Cardiac fibroblast (primary cell): ENCODE measurements around the gene EHMT1.

Source experiments
- DNase-seq, 2 donors: peaks; one replicate each; pipeline versions ENCODE4 v3.0.0 to v3.0.0-alpha.2; 2010; ENCODE audit warnings: low read depth in 2 of 2
- H3K4me3 ChIP-seq, 2 donors: replicated peaks in 1 of 2; 1 replicate in 1 of 2; 2 replicates in 1 of 2; pipeline ENCODE4 v1.5.1; 2011; ENCODE audit warnings: low read depth in 2 of 2, low read length in 2 of 2, mild to moderate bottlenecking in 2 of 2, moderate library complexity in 1 of 2
- TF ChIP-seq, protein P1 (sequence below): IDR thresholded peaks from one replicate; pipeline ENCODE4 v1.5.1; 2011; ENCODE audit warnings: low read depth, mild to moderate bottlenecking, low read length, inconsistent platforms

Gene EHMT1

DNA sequence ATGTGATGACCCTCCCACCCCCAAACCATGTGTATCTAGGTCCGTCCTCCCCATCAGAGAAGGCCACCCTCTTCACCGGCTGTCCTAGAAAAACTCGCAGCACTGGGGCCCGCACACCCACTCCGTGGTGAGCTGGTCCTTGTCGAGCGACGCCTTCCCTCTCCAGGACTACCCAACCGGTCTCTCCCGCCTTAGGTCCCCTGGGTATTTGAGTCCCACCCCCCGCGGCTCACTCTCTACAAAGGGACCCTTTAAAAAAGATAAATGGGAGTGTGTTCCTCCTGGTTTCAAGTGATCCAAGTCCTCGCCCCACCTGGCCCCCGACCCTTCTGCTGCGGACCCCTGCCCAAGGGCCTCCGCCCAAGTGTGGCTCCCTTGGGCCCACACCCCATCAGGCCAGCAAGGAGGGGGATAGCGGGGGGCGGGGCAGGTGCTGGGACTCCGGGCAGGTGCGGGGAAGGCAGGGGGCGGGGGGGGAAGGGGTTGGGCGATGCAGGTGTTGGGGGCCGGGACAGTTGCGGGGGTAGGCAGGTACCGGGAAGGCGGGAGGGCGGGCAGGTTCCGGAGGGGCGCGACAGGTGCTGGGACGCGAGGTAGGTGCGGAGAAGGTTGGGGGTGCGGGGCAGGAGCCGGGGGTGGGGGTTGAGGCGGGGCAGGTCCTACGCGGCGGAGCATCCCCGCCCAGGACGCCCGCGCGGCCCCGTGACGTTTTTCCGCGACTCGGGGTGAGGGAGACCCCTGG lies 14.3 kb upstream of the EHMT1 start:
- TF ChIP-seq, protein P1, sequence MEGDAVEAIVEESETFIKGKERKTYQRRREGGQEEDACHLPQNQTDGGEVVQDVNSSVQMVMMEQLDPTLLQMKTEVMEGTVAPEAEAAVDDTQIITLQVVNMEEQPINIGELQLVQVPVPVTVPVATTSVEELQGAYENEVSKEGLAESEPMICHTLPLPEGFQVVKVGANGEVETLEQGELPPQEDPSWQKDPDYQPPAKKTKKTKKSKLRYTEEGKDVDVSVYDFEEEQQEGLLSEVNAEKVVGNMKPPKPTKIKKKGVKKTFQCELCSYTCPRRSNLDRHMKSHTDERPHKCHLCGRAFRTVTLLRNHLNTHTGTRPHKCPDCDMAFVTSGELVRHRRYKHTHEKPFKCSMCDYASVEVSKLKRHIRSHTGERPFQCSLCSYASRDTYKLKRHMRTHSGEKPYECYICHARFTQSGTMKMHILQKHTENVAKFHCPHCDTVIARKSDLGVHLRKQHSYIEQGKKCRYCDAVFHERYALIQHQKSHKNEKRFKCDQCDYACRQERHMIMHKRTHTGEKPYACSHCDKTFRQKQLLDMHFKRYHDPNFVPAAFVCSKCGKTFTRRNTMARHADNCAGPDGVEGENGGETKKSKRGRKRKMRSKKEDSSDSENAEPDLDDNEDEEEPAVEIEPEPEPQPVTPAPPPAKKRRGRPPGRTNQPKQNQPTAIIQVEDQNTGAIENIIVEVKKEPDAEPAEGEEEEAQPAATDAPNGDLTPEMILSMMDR = no peak
- H3K4me3 ChIP-seq = peak overlapping the region; percentile 38 to 56
- DNase-seq = no peak

DNA sequence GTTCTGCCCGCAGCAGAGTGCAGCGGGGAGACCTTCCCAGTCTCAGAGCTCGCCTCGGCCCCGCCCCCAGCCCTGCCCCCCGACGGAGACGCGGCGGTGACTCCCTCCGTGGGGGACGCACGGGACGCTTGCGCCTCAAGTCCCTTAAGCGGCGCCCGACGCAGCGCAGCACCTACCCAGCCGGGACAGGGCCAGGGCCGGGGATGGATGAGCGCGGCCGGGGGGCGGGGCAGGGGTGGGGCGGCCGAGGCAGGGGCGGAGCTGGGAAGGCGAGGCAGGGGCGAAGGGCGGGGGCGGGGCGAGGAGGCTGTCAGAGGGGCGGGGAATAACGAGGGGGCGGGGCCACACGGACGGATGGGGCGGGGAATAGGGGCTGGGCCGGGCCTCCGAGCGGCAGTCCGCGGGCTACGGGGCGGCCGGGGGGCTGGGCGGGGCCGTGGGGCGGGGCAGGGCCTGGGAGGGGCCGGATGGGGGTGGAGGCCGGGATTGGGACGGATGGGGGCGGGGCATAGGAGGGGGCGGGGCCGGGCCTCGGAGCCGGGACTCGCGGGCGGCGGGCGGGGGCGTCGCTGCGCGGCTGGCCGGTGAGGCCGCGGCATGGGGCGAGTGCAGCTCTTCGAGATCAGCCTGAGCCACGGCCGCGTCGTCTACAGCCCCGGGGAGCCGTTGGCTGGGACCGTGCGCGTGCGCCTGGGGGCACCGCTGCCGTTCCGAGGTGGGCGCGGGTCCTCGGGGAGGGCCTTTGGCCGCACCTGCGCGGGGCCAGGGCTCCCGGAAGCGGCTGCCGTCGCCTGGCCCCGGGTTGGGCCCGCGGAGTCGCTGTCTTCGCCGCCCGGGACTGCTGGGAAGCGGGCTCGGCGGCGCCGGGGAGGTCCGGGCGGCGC lies 13.4 kb upstream of the EHMT1 start, which contains the start of gene ARRDC1:
Gene ARRDC1, plus strand, starts transcription at position 566 of the 884 bp plus-strand sequence. Its CDS starts 32 bp downstream, at position 598.
- TF ChIP-seq, protein P1 = no peak
- DNase-seq = peak; percentile 89 to 95

DNA sequence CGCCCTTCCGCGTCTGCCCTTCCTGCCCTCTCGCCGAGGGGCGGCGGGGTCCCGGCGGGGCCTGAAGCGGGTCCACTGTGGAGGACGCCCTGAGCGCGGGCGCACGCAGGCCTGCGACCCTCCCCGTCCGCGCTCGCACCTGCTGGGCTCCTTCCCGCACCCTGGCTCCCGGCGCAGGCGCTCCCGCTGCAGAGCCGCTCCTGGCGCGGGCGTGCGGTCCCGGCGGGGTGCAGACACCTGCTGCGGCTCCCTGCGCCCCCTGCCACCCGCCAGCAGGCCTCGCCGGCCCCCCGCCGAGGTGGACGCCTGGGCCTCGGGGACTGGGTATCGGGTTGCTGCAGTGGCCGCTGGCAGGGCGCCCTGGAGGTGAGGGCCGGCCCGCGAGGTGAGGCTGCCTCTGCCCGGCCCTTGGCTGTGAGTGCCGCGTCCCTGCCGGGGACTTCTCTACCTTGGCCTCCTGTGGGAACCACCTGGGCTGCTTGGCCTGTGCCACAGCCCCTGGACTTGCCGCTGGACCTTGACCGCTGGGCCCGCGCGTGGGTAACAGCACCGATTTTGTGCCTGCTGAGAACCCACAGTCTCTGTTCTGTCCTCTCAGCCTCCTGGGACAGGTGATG lies 12.7 kb upstream of the EHMT1 start:
- peak overlapping the region; percentile 44 to 72 for H3K4me3 ChIP-seq
- no peak for DNase-seq

More for the DNA sequence above, 13.4 kb upstream of the EHMT1 start, which contains the start of gene ARRDC1:
- peak within 1 kb of the TSS; percentile 44 to 72 for H3K4me3 ChIP-seq

DNA sequence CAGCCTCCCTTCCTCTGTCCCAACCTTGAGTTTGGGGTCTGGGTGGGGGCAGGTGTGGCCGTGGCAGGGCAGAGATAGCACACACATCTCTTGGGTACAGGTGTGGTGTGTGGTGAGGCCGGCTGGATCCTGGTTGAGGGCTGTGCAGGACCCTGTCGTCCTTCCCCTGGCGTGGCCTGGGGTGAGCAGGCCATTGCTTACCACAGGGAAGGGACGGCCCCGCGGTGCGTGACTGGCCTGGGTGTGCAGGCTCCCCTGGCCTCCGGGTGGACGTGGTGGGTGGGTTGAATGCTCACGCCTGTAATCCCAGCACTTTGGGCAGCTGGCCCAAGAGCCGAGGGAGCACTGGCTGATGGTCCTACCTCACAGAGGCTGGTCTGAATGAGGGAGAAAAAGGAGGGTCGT lies 12.1 kb upstream of the EHMT1 start:
- H3K4me3 ChIP-seq = peak overlapping the region in 1 of 2 donors; percentile 72
- no peak for DNase-seq
- TF ChIP-seq, protein P1 = no peak

More for the DNA sequence above, 12.7 kb upstream of the EHMT1 start:
- TF ChIP-seq, protein P1 = no peak

DNA sequence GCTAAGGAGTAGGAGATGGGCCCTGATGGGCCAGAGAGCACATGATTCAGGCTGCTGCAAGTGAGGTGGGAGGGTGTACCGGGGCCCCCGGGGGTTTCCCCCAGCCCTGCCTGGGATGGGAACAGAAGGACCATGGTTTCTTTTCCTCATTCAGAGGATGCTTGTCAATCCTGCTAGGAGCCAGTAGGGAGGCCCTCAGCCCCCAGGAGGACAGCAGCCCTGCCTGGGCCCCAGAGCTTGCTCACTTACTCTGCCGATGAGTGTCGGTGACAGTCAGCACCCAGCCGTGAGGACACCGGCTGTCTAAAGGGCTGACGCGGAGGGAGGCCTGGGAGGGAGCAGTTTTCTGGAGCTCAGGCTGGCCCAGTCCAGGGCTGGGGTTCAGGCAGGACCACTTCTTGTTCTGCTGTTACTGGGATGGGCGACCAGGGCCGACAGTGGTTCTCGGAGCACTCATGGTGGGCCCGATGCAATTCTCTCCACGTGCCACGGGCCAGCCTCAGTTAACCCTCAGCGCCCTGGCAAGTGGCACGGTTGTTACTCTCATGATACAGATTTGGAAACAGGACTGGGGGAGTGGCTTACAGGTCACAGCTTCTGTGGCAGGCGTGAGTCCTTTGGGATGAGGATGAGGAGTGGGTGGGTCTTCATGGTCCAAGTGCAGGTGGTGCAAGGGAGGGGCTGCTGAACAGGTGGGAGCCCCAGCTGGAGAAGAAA lies 11.5 kb upstream of the EHMT1 start:
- H3K4me3 ChIP-seq = peak overlapping the region in 1 of 2 donors; percentile 72
- TF ChIP-seq, protein P1 = no peak
- DNase-seq = peak in 1 of 2 donors; percentile 31

DNA sequence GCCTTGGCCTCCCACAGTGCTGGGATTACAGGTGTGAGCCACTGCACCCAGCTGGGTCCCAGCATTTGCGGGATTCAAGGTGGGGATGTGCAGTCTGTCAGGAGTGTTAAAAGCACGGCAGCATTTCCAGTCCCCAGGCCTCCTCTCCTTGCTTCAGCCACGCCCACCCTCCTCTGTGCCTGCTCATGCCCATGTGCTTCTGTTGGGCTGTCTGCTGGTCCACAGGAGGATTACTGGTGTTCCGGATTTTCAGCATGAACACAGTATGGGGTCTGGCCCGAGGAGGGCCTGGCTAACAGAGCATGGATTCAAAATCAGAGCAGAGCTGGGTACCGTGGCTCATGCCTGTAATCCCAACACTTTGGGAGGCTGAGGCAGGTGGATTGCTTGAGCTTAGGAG lies 7.9 kb upstream of the EHMT1 start:
- no peak overlapping the region for H3K4me3 ChIP-seq
- TF ChIP-seq, protein P1 = no peak
- no peak for DNase-seq
